Mesendoderm (in vitro differentiated cells): ENCODE results near the gene SAE1.
A peak's percentile ranks its signal among the peaks of the same experiment; 100 is the strongest.

Source experiments
- DNase-seq: peaks from one replicate; pipeline ENCODE4 v3.0.0; 2013
- H2AK5ac ChIP-seq: 2 replicates; pipeline ENCODE4 v1.6.1; 2013; ENCODE audit warnings: low read length, inconsistent platforms
- H2BK120ac ChIP-seq: 2 replicates; pipeline ENCODE4 v1.6.1; 2013; ENCODE audit warnings: low read depth, mild to moderate bottlenecking, low read length, moderate library complexity, mixed read lengths
- H2BK15ac ChIP-seq: replicated peaks from 2 replicates; pipeline ENCODE4 v1.6.1; 2013; ENCODE audit warnings: low read depth, mild to moderate bottlenecking, moderate library complexity
- H2BK5ac ChIP-seq: 2 replicates; pipeline ENCODE4 v1.6.1; 2013; ENCODE audit warnings: low read length, inconsistent platforms
- H3K18ac ChIP-seq: 2 replicates; pipeline ENCODE4 v1.6.1; 2013; ENCODE audit warnings: mild to moderate bottlenecking, low read length, mixed read lengths
- H3K23ac ChIP-seq: one replicate; pipeline ENCODE4 v1.6.1; 2013; ENCODE audit warnings: low read length
- H3K27ac ChIP-seq: 2 replicates; pipeline ENCODE4 v1.5.1; 2013; ENCODE audit warnings: low read depth, mild to moderate bottlenecking, inconsistent platforms, low read length, moderate library complexity
- H3K27me3 ChIP-seq: 2 replicates; pipeline ENCODE4 v1.6.1; 2013; ENCODE audit warnings: low read length, control low read depth, mild to moderate bottlenecking, inconsistent platforms; ENCODE audit not compliant: insufficient read depth, poor library complexity
- H3K36me3 ChIP-seq: 2 replicates; pipeline ENCODE4 v1.6.1; 2013; ENCODE audit warnings: low read length, inconsistent platforms; ENCODE audit not compliant: control insufficient read depth, insufficient read depth
- H3K4ac ChIP-seq: one replicate; pipeline ENCODE4 v1.6.1; 2013; ENCODE audit warnings: low read depth, mild to moderate bottlenecking, low read length, moderate library complexity
- H3K4me1 ChIP-seq: 2 replicates; pipeline ENCODE4 v1.6.1; 2013; ENCODE audit warnings: low read depth, low read length, inconsistent platforms; ENCODE audit not compliant: control insufficient read depth
- H3K4me2 ChIP-seq: 2 replicates; pipeline ENCODE4 v1.6.1; 2013; ENCODE audit warnings: low read length
- H3K4me3 ChIP-seq: 2 replicates; pipeline ENCODE4 v1.5.1; 2013; ENCODE audit warnings: mild to moderate bottlenecking, low read length
- H3K56ac ChIP-seq: one replicate; pipeline ENCODE4 v1.6.1; 2013; ENCODE audit warnings: low read length
- H3K79me1 ChIP-seq: 2 replicates; pipeline ENCODE4 v1.6.1; 2013; ENCODE audit warnings: low read length, inconsistent platforms
- H3K79me2 ChIP-seq: 2 replicates; pipeline ENCODE4 v1.6.1; 2013; ENCODE audit warnings: mild to moderate bottlenecking, low read length; ENCODE audit not compliant: control insufficient read depth, insufficient read depth
- H3K9ac ChIP-seq: 2 replicates; pipeline ENCODE4 v1.6.1; 2013; ENCODE audit warnings: low read length, inconsistent platforms
- H4K5ac ChIP-seq: one replicate; pipeline ENCODE4 v1.6.1; 2013; ENCODE audit warnings: low read length
- H4K8ac ChIP-seq: one replicate; pipeline ENCODE4 v1.6.1; 2013; ENCODE audit warnings: low read depth, mild to moderate bottlenecking, control low read depth, low read length, moderate library complexity
- WGBS: extraction: QIAGEN DNeasy Blood & Tissue Kit; methylation state at CpG from one replicate; pipeline ENCODE4 v1.1.7; 2013; ENCODE audit warnings: low lambda C conversion rate, missing lambda C conversion rate; ENCODE audit not compliant: insufficient coverage; ENCODE audit errors: extremely low coverage; 5-methylcytosine and 5-hydroxymethylcytosine counted together

The SAE1 gene

GRCh38 chr19:47145639-47146486 lies 15.2 kb downstream of the SAE1 start:
- Histone ChIP-seq H3K27ac (no peak overlapping the region), H3K36me3 (peaks cover 9% of the 10 kb centered on the region), H2BK15ac (no peak overlapping the region), H3K27me3 (no peaks in the 10 kb centered on the region), H3K79me2 (peaks cover 49% of the 10 kb centered on the region), H3K23ac (no peak overlapping the region), H4K5ac (no peak overlapping the region), H3K4ac (no peak overlapping the region), H3K9ac (no peak overlapping the region), H2BK120ac (no peak overlapping the region), H4K8ac (no peak overlapping the region), H2BK5ac (no peak overlapping the region), H3K56ac (no peak overlapping the region), H3K4me2 (no peak overlapping the region), H3K4me1 (no peaks in the 10 kb centered on the region), H2AK5ac (no peak overlapping the region), H3K18ac (no peak overlapping the region), H3K4me3 (no peak overlapping the region), H3K79me1 (peaks cover 15% of the 10 kb centered on the region)
- WGBS: no CpG with 5 or more reads among the region's 5 CpGs
- DNase-seq: no peak

GRCh38 chr19:47146920-47147319 lies 16.3 kb downstream of the SAE1 start:
- H3K79me2 ChIP-seq: peaks cover 43% of the 10 kb centered on the region
- no peak overlapping the region for H3K23ac ChIP-seq
- DNase-seq: no peak
- H3K56ac ChIP-seq: no peak overlapping the region
- H3K4me2 ChIP-seq: no peak overlapping the region
- H2BK5ac ChIP-seq: no peak overlapping the region
- no peak overlapping the region for H4K8ac ChIP-seq
- H3K18ac ChIP-seq: no peak overlapping the region
- no peak overlapping the region for H3K4ac ChIP-seq
- no peaks in the 10 kb centered on the region for H3K27me3 ChIP-seq
- no CpG with 5 or more reads among the region's 2 CpGs for WGBS
- H3K9ac ChIP-seq: no peak overlapping the region
- no peak overlapping the region for H3K4me3 ChIP-seq
- no peak overlapping the region for H2BK15ac ChIP-seq
- peaks cover 1% of the 10 kb centered on the region for H3K4me1 ChIP-seq
- H2AK5ac ChIP-seq: no peak overlapping the region
- no peak overlapping the region for H3K27ac ChIP-seq
- no peak overlapping the region for H4K5ac ChIP-seq
- peaks cover 9% of the 10 kb centered on the region for H3K36me3 ChIP-seq
- peaks cover 15% of the 10 kb centered on the region for H3K79me1 ChIP-seq
- H2BK120ac ChIP-seq: no peak overlapping the region

- no peak overlapping the region for H3K4me2 ChIP-seq
- peak overlapping the region; percentile 3 for H3K4ac ChIP-seq
- peak overlapping the region; percentile 20 for H3K18ac ChIP-seq
- no peak for DNase-seq
- no peak overlapping the region for H2AK5ac ChIP-seq
- H3K4me3 ChIP-seq: no peak overlapping the region
- no CpG with 5 or more reads among the region's 3 CpGs for WGBS
- H3K27me3 ChIP-seq: no peaks in the 10 kb centered on the region
- H3K79me1 ChIP-seq: peaks cover 12% of the 10 kb centered on the region
- H3K56ac ChIP-seq: no peak overlapping the region
- H4K8ac ChIP-seq: no peak overlapping the region
- peaks cover 19% of the 10 kb centered on the region for H3K79me2 ChIP-seq
- no peak overlapping the region for H2BK15ac ChIP-seq
- no peak overlapping the region for H4K5ac ChIP-seq
- peaks cover 12% of the 10 kb centered on the region for H3K36me3 ChIP-seq
- no peak overlapping the region for H2BK120ac ChIP-seq
- no peak overlapping the region for H3K9ac ChIP-seq
- H2BK5ac ChIP-seq: no peak overlapping the region
- H3K4me1 ChIP-seq: peaks cover 6% of the 10 kb centered on the region
- H3K23ac ChIP-seq: no peak overlapping the region
- H3K27ac ChIP-seq: peak overlapping the region; percentile 43
Measured at GRCh38 chr19:47151627-47152026, 21.0 kb downstream of the SAE1 start.

GRCh38 chr19:47152205-47152604 lies 21.6 kb downstream of the SAE1 start:
- no peak overlapping the region for H3K27ac ChIP-seq

GRCh38 chr19:47152632-47153031 lies 22.0 kb downstream of the SAE1 start:
- Histone ChIP-seq H3K9ac (no peak overlapping the region), H2BK120ac (no peak overlapping the region), H4K5ac (no peak overlapping the region), H2BK5ac (no peak overlapping the region), H3K27me3 (no peaks in the 10 kb centered on the region), H3K36me3 (peaks cover 12% of the 10 kb centered on the region), H3K4me2 (no peak overlapping the region), H4K8ac (no peak overlapping the region), H2AK5ac (no peak overlapping the region), H3K18ac (no peak overlapping the region), H3K79me2 (peaks cover 15% of the 10 kb centered on the region), H3K4me3 (no peak overlapping the region), H3K4ac (no peak overlapping the region), H3K4me1 (peaks cover 11% of the 10 kb centered on the region), H2BK15ac (no peak overlapping the region), H3K79me1 (peaks cover 11% of the 10 kb centered on the region), H3K56ac (no peak overlapping the region), H3K23ac (no peak overlapping the region), H3K27ac (no peak overlapping the region)
- DNase-seq: no peak
- no CpG with 5 or more reads among the region's 2 CpGs for WGBS

More at GRCh38 chr19:47152205-47152604, 21.6 kb downstream of the SAE1 start:
- Histone ChIP-seq H3K23ac (no peak overlapping the region), H3K79me2 (peaks cover 15% of the 10 kb centered on the region), H3K18ac (no peak overlapping the region), H3K9ac (no peak overlapping the region), H2BK120ac (no peak overlapping the region), H3K4me3 (no peak overlapping the region), H4K8ac (no peak overlapping the region), H4K5ac (no peak overlapping the region), H3K79me1 (peaks cover 11% of the 10 kb centered on the region), H3K36me3 (peaks cover 12% of the 10 kb centered on the region), H3K56ac (no peak overlapping the region), H3K4ac (no peak overlapping the region), H3K4me1 (peaks cover 10% of the 10 kb centered on the region), H2BK5ac (no peak overlapping the region), H2AK5ac (no peak overlapping the region), H3K27me3 (no peaks in the 10 kb centered on the region), H2BK15ac (no peak overlapping the region), H3K4me2 (no peak overlapping the region)
- no CpG with 5 or more reads among the region's 1 CpG for WGBS
- DNase-seq: peak; percentile 58
